ENCODE data around the gene CPEB1. TPM values are rescaled to one million over a fixed set of nuclear protein-coding genes. Genes with fewer than 3 reads are reported as not detected.

Gene CPEB1
- total RNA-seq, 1 donor from 2014 or later, result 15.2 TPM

DNA sequence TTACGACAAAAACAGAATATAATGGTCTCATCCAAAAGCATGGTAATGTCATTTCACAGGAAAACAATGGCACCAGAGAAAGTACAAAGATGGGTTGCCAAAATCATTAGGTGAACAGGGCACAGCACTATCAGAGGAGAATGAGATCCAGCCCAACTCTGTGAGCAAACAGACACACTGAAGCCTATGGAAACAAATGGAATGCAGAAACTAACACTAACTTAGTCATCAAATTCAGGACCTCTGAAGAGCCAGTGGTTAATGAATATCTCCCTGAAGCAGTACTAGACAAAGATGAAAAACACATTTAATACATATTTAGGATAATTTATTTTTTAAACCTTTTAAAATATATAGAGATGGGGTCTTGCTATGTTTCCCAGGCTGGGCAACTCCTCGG lies 92.3 kb downstream of the CPEB1 start:
- TF ChIP-seq, protein P1, sequence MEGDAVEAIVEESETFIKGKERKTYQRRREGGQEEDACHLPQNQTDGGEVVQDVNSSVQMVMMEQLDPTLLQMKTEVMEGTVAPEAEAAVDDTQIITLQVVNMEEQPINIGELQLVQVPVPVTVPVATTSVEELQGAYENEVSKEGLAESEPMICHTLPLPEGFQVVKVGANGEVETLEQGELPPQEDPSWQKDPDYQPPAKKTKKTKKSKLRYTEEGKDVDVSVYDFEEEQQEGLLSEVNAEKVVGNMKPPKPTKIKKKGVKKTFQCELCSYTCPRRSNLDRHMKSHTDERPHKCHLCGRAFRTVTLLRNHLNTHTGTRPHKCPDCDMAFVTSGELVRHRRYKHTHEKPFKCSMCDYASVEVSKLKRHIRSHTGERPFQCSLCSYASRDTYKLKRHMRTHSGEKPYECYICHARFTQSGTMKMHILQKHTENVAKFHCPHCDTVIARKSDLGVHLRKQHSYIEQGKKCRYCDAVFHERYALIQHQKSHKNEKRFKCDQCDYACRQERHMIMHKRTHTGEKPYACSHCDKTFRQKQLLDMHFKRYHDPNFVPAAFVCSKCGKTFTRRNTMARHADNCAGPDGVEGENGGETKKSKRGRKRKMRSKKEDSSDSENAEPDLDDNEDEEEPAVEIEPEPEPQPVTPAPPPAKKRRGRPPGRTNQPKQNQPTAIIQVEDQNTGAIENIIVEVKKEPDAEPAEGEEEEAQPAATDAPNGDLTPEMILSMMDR (IDR thresholded peaks at IDR 0.05; ENCODE audit: partially characterized antibody, unreplicated experiment), result no peak
- Mint-ChIP-seq H3K4me3 (ENCODE audit: unreplicated experiment) (no peak overlapping the region), H3K9me3 (ENCODE audit: unreplicated experiment) (peaks cover 3% of the 10 kb centered on the region), H3K36me3 (ENCODE audit: unreplicated experiment) (no peaks in the 10 kb centered on the region), H3K4me1 (ENCODE audit: low read depth, unreplicated experiment) (peaks cover 17% of the 10 kb centered on the region), H3K27me3 (ENCODE audit: unreplicated experiment) (peaks cover 3% of the 10 kb centered on the region), H3K27ac (ENCODE audit: unreplicated experiment) (no peak overlapping the region)
- DNase-seq, result no peak

DNA sequence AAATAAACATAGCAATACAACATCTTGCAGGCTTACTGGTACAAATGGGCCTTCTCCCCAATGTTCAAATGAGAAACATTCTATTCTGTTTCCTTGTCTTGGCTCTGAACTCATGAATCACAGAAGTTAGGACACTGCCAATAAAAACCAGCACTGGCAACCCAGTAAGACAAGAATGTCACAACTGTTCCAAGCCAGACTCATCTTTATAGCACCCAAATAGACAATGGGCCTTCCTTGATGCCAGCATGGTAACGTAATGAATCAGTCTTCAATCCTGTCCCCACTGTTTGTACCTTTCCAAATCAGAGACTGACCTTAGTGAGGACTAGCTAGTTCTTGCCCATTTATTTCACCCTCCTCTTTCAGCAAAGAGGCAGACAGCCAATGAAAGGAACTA lies 92.8 kb downstream of the CPEB1 start:
- TF ChIP-seq, protein P1 (IDR thresholded peaks at IDR 0.05; ENCODE audit: partially characterized antibody, unreplicated experiment), result no peak
- Mint-ChIP-seq H3K4me3 (ENCODE audit: unreplicated experiment) (no peak overlapping the region), H3K9me3 (ENCODE audit: unreplicated experiment) (peaks cover 3% of the 10 kb centered on the region), H3K27me3 (ENCODE audit: unreplicated experiment) (peaks cover 3% of the 10 kb centered on the region), H3K27ac (ENCODE audit: unreplicated experiment) (no peak overlapping the region), H3K36me3 (ENCODE audit: unreplicated experiment) (no peaks in the 10 kb centered on the region), H3K4me1 (ENCODE audit: low read depth, unreplicated experiment) (peaks cover 17% of the 10 kb centered on the region)
- no peak for DNase-seq

DNA sequence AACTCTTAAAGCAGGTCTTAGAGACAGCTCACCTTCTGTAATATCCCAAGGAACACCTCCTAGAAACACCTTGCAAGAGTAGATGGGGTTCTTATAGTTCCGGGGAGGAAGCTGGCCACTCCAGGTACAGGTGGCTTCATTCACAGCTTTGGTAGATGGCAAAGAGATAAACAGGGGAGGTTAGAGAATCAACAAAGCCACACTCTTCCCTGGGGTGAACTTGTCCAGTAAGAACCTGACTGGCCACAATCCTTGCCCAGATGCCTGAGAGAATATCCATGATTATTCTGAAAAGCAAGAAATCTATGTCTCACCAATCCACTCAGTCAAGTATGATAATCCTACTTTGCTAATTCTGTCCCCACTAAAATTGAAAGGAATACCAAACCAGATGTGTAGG lies 93.3 kb downstream of the CPEB1 start:
- Mint-ChIP-seq H3K9me3 (ENCODE audit: unreplicated experiment) (peaks cover 3% of the 10 kb centered on the region), H3K4me1 (ENCODE audit: low read depth, unreplicated experiment) (peaks cover 17% of the 10 kb centered on the region), H3K27me3 (ENCODE audit: unreplicated experiment) (peaks cover 3% of the 10 kb centered on the region), H3K27ac (ENCODE audit: unreplicated experiment) (no peak overlapping the region), H3K36me3 (ENCODE audit: unreplicated experiment) (no peaks in the 10 kb centered on the region), H3K4me3 (ENCODE audit: unreplicated experiment) (peak overlapping the region; percentile 16)
- TF ChIP-seq, protein P1 (IDR thresholded peaks at IDR 0.05; ENCODE audit: partially characterized antibody, unreplicated experiment), result no peak
- no peak for DNase-seq

DNA sequence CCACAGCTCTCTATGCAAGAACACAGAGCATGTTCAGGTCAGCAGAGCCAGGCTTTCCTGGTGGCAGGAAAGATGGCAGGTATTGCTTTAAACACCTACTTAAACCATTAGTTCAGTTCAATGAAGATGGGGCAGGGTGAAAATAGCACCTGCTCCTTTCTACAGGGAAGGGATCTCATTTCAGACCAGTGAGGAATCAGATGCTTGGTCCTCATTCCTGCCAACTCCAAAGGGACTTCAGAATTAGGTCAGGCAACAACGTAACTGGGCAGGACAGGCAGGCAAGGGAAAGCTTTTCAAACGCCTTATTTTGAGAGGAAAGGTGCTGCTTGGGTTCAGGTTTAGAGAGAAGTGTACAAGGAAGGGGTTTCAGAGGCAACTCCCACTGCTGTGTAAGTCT lies 94.3 kb downstream of the CPEB1 start:
- no peaks in the 10 kb centered on the region for H3K36me3 Mint-ChIP-seq (ENCODE audit: unreplicated experiment)
- peak overlapping the region; percentile 31 for H3K4me3 Mint-ChIP-seq (ENCODE audit: unreplicated experiment)
- no peak for DNase-seq
- no peak overlapping the region for H3K27ac Mint-ChIP-seq (ENCODE audit: unreplicated experiment)
- H3K27me3 Mint-ChIP-seq (ENCODE audit: unreplicated experiment), result peaks cover 3% of the 10 kb centered on the region
- peaks cover 4% of the 10 kb centered on the region for H3K9me3 Mint-ChIP-seq (ENCODE audit: unreplicated experiment)
- TF ChIP-seq, protein P1 (IDR thresholded peaks at IDR 0.05; ENCODE audit: partially characterized antibody, unreplicated experiment), result no peak
- peaks cover 17% of the 10 kb centered on the region for H3K4me1 Mint-ChIP-seq (ENCODE audit: low read depth, unreplicated experiment)

DNA sequence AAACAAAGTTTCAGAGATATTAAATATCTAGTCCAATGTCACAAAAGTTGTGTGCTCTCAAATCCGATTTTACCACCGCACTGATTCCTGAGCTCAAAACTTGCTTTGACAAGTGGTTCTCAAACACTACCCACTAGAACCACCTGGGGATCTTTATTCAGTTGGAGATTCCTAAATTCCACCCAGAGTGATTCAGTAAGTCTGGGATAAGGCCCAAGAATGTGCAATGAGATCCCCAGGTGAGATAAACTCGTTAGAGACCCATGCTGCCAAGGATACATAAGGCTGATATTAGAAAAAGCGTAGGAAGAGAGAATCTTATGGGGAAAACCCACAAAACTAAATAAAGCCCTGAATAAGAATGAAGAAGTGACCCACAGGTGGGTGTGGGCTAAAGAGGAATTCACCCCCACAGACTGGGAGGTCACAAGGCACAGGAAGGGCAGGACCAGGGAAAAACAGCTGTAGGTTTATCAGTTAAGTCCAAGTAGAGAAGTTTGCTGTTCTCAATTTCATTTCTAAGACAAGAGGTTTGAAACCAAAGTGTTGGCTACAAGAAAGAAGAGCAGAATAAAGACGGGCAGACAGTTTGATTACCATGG lies 95.4 kb downstream of the CPEB1 start:
- Mint-ChIP-seq H3K36me3 (ENCODE audit: unreplicated experiment) (no peaks in the 10 kb centered on the region), H3K9me3 (ENCODE audit: unreplicated experiment) (peaks cover 4% of the 10 kb centered on the region), H3K27me3 (ENCODE audit: unreplicated experiment) (peaks cover 3% of the 10 kb centered on the region), H3K4me3 (ENCODE audit: unreplicated experiment) (no peak overlapping the region), H3K4me1 (ENCODE audit: low read depth, unreplicated experiment) (peaks cover 17% of the 10 kb centered on the region), H3K27ac (ENCODE audit: unreplicated experiment) (no peak overlapping the region)
- DNase-seq, result no peak
- TF ChIP-seq, protein P1 (IDR thresholded peaks at IDR 0.05; ENCODE audit: partially characterized antibody, unreplicated experiment), result no peak
